ENCODE results near the gene NDUFS6. TPM values are rescaled to one million over a fixed set of nuclear protein-coding genes. Genes with fewer than 3 reads are reported as not detected.

The NDUFS6 gene
- total RNA-seq, 1 experiment from 2014 or later: 72.8 TPM

- no peak overlapping the region for H3K4me3 ChIP-seq (ENCODE audit: low read depth, low read length, poor library complexity, severe bottlenecking)
- no peaks in the 10 kb centered on the region for H3K27me3 ChIP-seq (replicated peaks; ENCODE audit: insufficient read depth, low read depth, low read length, poor library complexity)
- intact Hi-C loops (cut with micrococcal nuclease; ENCODE audit: unreplicated experiment): no loop called here
- H3K4me1 ChIP-seq (ENCODE audit: insufficient read depth, low read length, poor library complexity, severe bottlenecking): no peaks in the 10 kb centered on the region
- BruUV-seq (replicated peaks): no TSS peak
- no peak for DNase-seq (ENCODE audit: low spot score)
- no peak for TF ChIP-seq CTCF (conservative IDR thresholded peaks at IDR 0.05; ENCODE audit: low read depth, low read length)
- TF ChIP-seq EZH2 (IDR thresholded peaks at IDR 0.05; ENCODE audit: borderline replicate concordance, low read depth, low read length, poor library complexity, severe bottlenecking): no peak
- ChIA-PET POLR2A (ENCODE audit: low non-redundant PET) (no interaction called here), CTCF (no interaction called here)
- no peaks in the 10 kb centered on the region for H3K9me3 ChIP-seq (ENCODE audit: low read depth, low read length, poor library complexity, severe bottlenecking)
- peaks cover 41% of the 10 kb centered on the region for H3K36me3 ChIP-seq (ENCODE audit: insufficient read depth, low read length, poor library complexity, severe bottlenecking)
- H3K27ac ChIP-seq (ENCODE audit: low read depth, low read length, poor library complexity, severe bottlenecking): no peak overlapping the region
These were observed 16.2 kb downstream of the NDUFS6 start for GRCh38 chr5:1817261-1818043.

- no peaks in the 10 kb centered on the region for H3K9me3 ChIP-seq (ENCODE audit: low read depth, low read length, poor library complexity, severe bottlenecking)
- no TSS peak for BruUV-seq (replicated peaks)
- H3K27me3 ChIP-seq (replicated peaks; ENCODE audit: insufficient read depth, low read depth, low read length, poor library complexity): no peaks in the 10 kb centered on the region
- no peak for TF ChIP-seq CTCF (conservative IDR thresholded peaks at IDR 0.05; ENCODE audit: low read depth, low read length)
- intact Hi-C loops (cut with micrococcal nuclease; ENCODE audit: unreplicated experiment): no loop called here
- POLR2A ChIA-PET (ENCODE audit: low non-redundant PET): no interaction called here
- no peak overlapping the region for H3K4me3 ChIP-seq (ENCODE audit: low read depth, low read length, poor library complexity, severe bottlenecking)
- H3K27ac ChIP-seq (ENCODE audit: low read depth, low read length, poor library complexity, severe bottlenecking): no peak overlapping the region
- DNase-seq (ENCODE audit: low spot score): no peak
- CTCF ChIA-PET: no interaction called here
- peaks cover 32% of the 10 kb centered on the region for H3K36me3 ChIP-seq (ENCODE audit: insufficient read depth, low read length, poor library complexity, severe bottlenecking)
- H3K4me1 ChIP-seq (ENCODE audit: insufficient read depth, low read length, poor library complexity, severe bottlenecking): no peaks in the 10 kb centered on the region
These were observed 17.6 kb downstream of the NDUFS6 start for GRCh38 chr5:1818784-1819183.

- no TSS peak for BruUV-seq (replicated peaks)
- no peaks in the 10 kb centered on the region for H3K27me3 ChIP-seq (replicated peaks; ENCODE audit: insufficient read depth, low read depth, low read length, poor library complexity)
- H3K4me3 ChIP-seq (ENCODE audit: low read depth, low read length, poor library complexity, severe bottlenecking): no peak overlapping the region
- no peak for DNase-seq (ENCODE audit: low spot score)
- POLR2A ChIA-PET (ENCODE audit: low non-redundant PET): no interaction called here
- peaks cover 25% of the 10 kb centered on the region for H3K36me3 ChIP-seq (ENCODE audit: insufficient read depth, low read length, poor library complexity, severe bottlenecking)
- intact Hi-C loops (cut with micrococcal nuclease; ENCODE audit: unreplicated experiment): no loop called here
- H3K27ac ChIP-seq (ENCODE audit: low read depth, low read length, poor library complexity, severe bottlenecking): no peak overlapping the region
- CTCF ChIA-PET: no interaction called here
- H3K4me1 ChIP-seq (ENCODE audit: insufficient read depth, low read length, poor library complexity, severe bottlenecking): no peaks in the 10 kb centered on the region
- H3K9me3 ChIP-seq (ENCODE audit: low read depth, low read length, poor library complexity, severe bottlenecking): no peaks in the 10 kb centered on the region
- no peak for TF ChIP-seq EZH2 (IDR thresholded peaks at IDR 0.05; ENCODE audit: borderline replicate concordance, low read depth, low read length, poor library complexity, severe bottlenecking)
- TF ChIP-seq CTCF (conservative IDR thresholded peaks at IDR 0.05; ENCODE audit: low read depth, low read length): no peak
These were observed 18.3 kb downstream of the NDUFS6 start for GRCh38 chr5:1819458-1819857.
